Transverse colon (tissue), 4 donors: Measurements from ENCODE around the gene F7. TPM values are rescaled to one million over a fixed set of nuclear protein-coding genes. Genes with fewer than 3 reads are reported as not detected.

Experiments used
- DNase-seq: peaks from one replicate; pipeline ENCODE4 v3.0.0-alpha.2; 2019
- H3K27ac ChIP-seq, 4 donors: fragments of 200-600 bp; sonication (generic); 2 replicates each; pipeline ENCODE4 v1.5.1; 2016 to 2018; ENCODE audit warnings: inconsistent platforms in 4 of 4
- H3K27me3 ChIP-seq: fragments of 200-600 bp; sonication (generic); 2 replicates; pipeline ENCODE4 v1.5.1; 2017; ENCODE audit warnings: inconsistent platforms
- H3K36me3 ChIP-seq, 4 donors: fragments of 200-600 bp; sonication (generic); 2 replicates each; pipeline ENCODE4 v1.5.1; 2017 to 2019; ENCODE audit warnings: inconsistent platforms in 4 of 4
- H3K4me1 ChIP-seq, 4 donors: fragments of 200-600 bp; sonication (generic); 2 replicates each; pipeline ENCODE4 v1.5.1; 2017 to 2020; ENCODE audit warnings: inconsistent platforms in 4 of 4
- H3K4me3 ChIP-seq, 4 donors: fragments of 200-600 bp; sonication (generic); 1 replicate in 1 of 4; 2 replicates in 3 of 4; pipeline versions ENCODE4 v1.5.1 to v1.6.1; 2017 to 2019; ENCODE audit warnings: inconsistent platforms in 4 of 4
- H3K9me3 ChIP-seq, 2 donors: fragments of 200-600 bp; sonication (generic); 2 replicates each; pipeline ENCODE4 v1.5.1; 2017 to 2019; ENCODE audit warnings: inconsistent platforms in 2 of 2
- CTCF ChIP-seq, 5 experiments: fragments of 200-600 bp in 3 of 5; fragments of 450-650 bp in 2 of 5; sonication (generic) in 3 of 5; IDR thresholded peaks; 1 replicate in 2 of 5; 2 replicates in 3 of 5; pipeline ENCODE4 v1.5.1; 2016 to 2017; ENCODE audit warnings: antibody characterized with exemption in 5 of 5, inconsistent platforms in 3 of 5, mild to moderate bottlenecking in 2 of 5, moderate library complexity in 1 of 5
- EP300 ChIP-seq: sonication (generic); formaldehyde crosslinking; IDR thresholded peaks from one replicate; pipeline ENCODE4 v1.6.1; 2017; ENCODE audit warnings: antibody characterized with exemption, low read depth
- POLR2A ChIP-seq: fragments of 450-650 bp; IDR thresholded peaks from one replicate; pipeline ENCODE4 v1.6.1; 2016; ENCODE audit warnings: antibody characterized with exemption, mild to moderate bottlenecking, moderate library complexity
- POLR2AphosphoS5 ChIP-seq, 3 donors: sonication (generic); formaldehyde crosslinking; IDR thresholded peaks; one replicate each; pipeline ENCODE4 v1.6.1; 2016; ENCODE audit warnings: antibody characterized with exemption in 3 of 3
- WGBS, 2 donors: methylation state at CpG; one replicate each; pipeline ENCODE4 v1.1.5; 2018; ENCODE audit warnings: low coverage in 1 of 2; 5-methylcytosine and 5-hydroxymethylcytosine counted together
- in situ Hi-C, 4 donors: fragments of 200-750 bp; cut with MboI; loops; one replicate each; pipeline versions ENCODE4 v1.15.0 to v1.15.1; 2017; ENCODE audit warnings: low sequenced_read_pairs in 3 of 4, low pct_ligation_motif_present in 1 of 4, low pct_unique_long_range_greater_than_20kb in 1 of 4
- intact Hi-C: fragments of 100-400 bp; cut with DNase I; formaldehyde crosslinking; loops from one replicate; pipeline ENCODE4 v1.15.1; 2023; ENCODE audit warnings: low total_unique reads
- total RNA-seq, 4 donors: library from RNA; depleted of rRNA; stranded (reverse); fragments of >200 nt; gene quantifications; one replicate each; pipeline ENCODE4 v1.1.0, GENCODE V29; 2016

The F7 gene
- total RNA-seq, 4 donors from 2014 or later, result not detected

- Histone ChIP-seq H3K4me3 (peak overlapping the region; percentile 7 to 53 (median 28)), H3K27me3 (peaks cover 10% of the 10 kb centered on the region), H3K9me3 (no peaks in the 10 kb centered on the region), H3K4me1 (peaks cover 7 to 23% (median 13%) of the 10 kb centered on the region in 4 donors), H3K36me3 (no peaks in the 10 kb centered on the region), H3K27ac (peak overlapping the region; percentile 56 to 84 (median 67))
- TF ChIP-seq POLR2A (no peak), POLR2AphosphoS5 (IDR thresholded peaks at IDR 0.05) (no peak), CTCF (IDR thresholded peaks at IDR 0.05) (no peak), EP300 (no peak)
- DNase-seq, result peak; percentile 42
- intact Hi-C loops (no loop called here), in situ Hi-C loops (no loop called here)
- WGBS, 2 donors, result 16 to 19% methylated on average over 7 to 54 of the region's 60 CpGs
Measured at GRCh38 chr13:113152984-113153809, 47.6 kb downstream of the F7 start.

- peak; percentile 85 for DNase-seq
- WGBS, 2 donors, result 0 to 7% methylated on average over 4 to 26 of the region's 76 CpGs
- in situ Hi-C loops, result no loop called here
- peaks cover 7 to 23% (median 13%) of the 10 kb centered on the region in 4 donors for H3K4me1 ChIP-seq
- intact Hi-C loops, result no loop called here
- peak; percentile 44 for TF ChIP-seq POLR2A
- TF ChIP-seq POLR2AphosphoS5 (IDR thresholded peaks at IDR 0.05), result peak; percentile 87 to 92 (median 89)
- TF ChIP-seq EP300, result no peak
- no peak for TF ChIP-seq CTCF (IDR thresholded peaks at IDR 0.05)
- peak overlapping the region; percentile 7 to 53 (median 28) for H3K4me3 ChIP-seq
- peak overlapping the region; percentile 56 to 84 (median 72) for H3K27ac ChIP-seq
- H3K9me3 ChIP-seq, result no peaks in the 10 kb centered on the region
- no peaks in the 10 kb centered on the region for H3K36me3 ChIP-seq
- peaks cover 10% of the 10 kb centered on the region for H3K27me3 ChIP-seq
Measured at GRCh38 chr13:113153810-113154748, 48.5 kb downstream of the F7 start.

- Histone ChIP-seq H3K36me3 (no peaks in the 10 kb centered on the region), H3K9me3 (no peaks in the 10 kb centered on the region), H3K27me3 (peaks cover 10% of the 10 kb centered on the region), H3K27ac (no peak overlapping the region), H3K4me3 (no peak overlapping the region), H3K4me1 (peaks cover 7 to 23% (median 13%) of the 10 kb centered on the region in 4 donors)
- 92 to 100% methylated on average over 1 to 3 of the region's 3 CpGs for WGBS, 2 donors
- no peak for TF ChIP-seq POLR2AphosphoS5 (IDR thresholded peaks at IDR 0.05)
- TF ChIP-seq CTCF (IDR thresholded peaks at IDR 0.05), result no peak
- no peak for TF ChIP-seq EP300
- TF ChIP-seq POLR2A, result no peak
- DNase-seq, result no peak
- in situ Hi-C loops, result no loop called here
- intact Hi-C loops, result no loop called here
Measured at GRCh38 chr13:113155201-113155600, 49.6 kb downstream of the F7 start.
